GM23248 (cell line): ENCODE data around the gene PLEKHA3. TPM values are rescaled to one million over a fixed set of nuclear protein-coding genes. Genes with fewer than 3 reads are reported as not detected.
A peak's percentile ranks its signal among the peaks of the same experiment; 100 is the strongest.

Experiments used
- DNase-seq: peaks from one replicate; pipeline ENCODE4 v3.0.0-alpha.2; 2015
- H2AFZ ChIP-seq: fragments of 200-600 bp; sonication (generic); 2 replicates; pipeline ENCODE4 v1.6.1; 2016; ENCODE audit warnings: antibody characterized with exemption
- H3F3A ChIP-seq: fragments of 200-600 bp; sonication (generic); 2 replicates; pipeline ENCODE4 v1.6.1; 2016; ENCODE audit warnings: mild to moderate bottlenecking, antibody characterized with exemption, mixed run types; ENCODE audit not compliant: insufficient read depth
- H3K27ac ChIP-seq: fragments of 200-600 bp; sonication (generic); 2 replicates; pipeline ENCODE4 v1.5.1; 2016; ENCODE audit warnings: mild to moderate bottlenecking
- H3K27me3 ChIP-seq: fragments of 200-600 bp; sonication (generic); replicated peaks from 2 replicates; pipeline ENCODE4 v1.6.1; 2016; ENCODE audit warnings: mild to moderate bottlenecking; ENCODE audit not compliant: insufficient read depth
- H3K36me3 ChIP-seq: fragments of 200-600 bp; sonication (generic); 2 replicates; pipeline ENCODE4 v1.6.1; 2016; ENCODE audit warnings: low read depth, mild to moderate bottlenecking
- H3K4me1 ChIP-seq: fragments of 200-600 bp; sonication (generic); 2 replicates; pipeline ENCODE4 v1.6.1; 2016; ENCODE audit warnings: mild to moderate bottlenecking; ENCODE audit not compliant: insufficient read depth
- H3K4me2 ChIP-seq: fragments of 200-600 bp; sonication (generic); one replicate; pipeline ENCODE4 v1.6.1; 2016; ENCODE audit warnings: mild to moderate bottlenecking; ENCODE audit not compliant: unreplicated experiment
- H3K4me3 ChIP-seq: fragments of 200-600 bp; sonication (generic); 2 replicates; pipeline ENCODE4 v1.5.1; 2016; ENCODE audit warnings: mild to moderate bottlenecking
- H3K79me2 ChIP-seq: fragments of 200-600 bp; sonication (generic); 2 replicates; pipeline ENCODE4 v1.6.1; 2016; ENCODE audit warnings: mild to moderate bottlenecking; ENCODE audit not compliant: insufficient read depth
- H3K9ac ChIP-seq: fragments of 200-600 bp; sonication (generic); 2 replicates; pipeline ENCODE4 v1.6.1; 2016; ENCODE audit warnings: mild to moderate bottlenecking
- H3K9me2 ChIP-seq: fragments of 200-600 bp; sonication (generic); 2 replicates; pipeline ENCODE4 v1.6.1; 2016; ENCODE audit warnings: mixed run types, mild to moderate bottlenecking, moderate library complexity; ENCODE audit not compliant: insufficient read depth
- H3K9me3 ChIP-seq: fragments of 200-600 bp; sonication (generic); one replicate; pipeline ENCODE4 v1.6.1; 2017; ENCODE audit warnings: low read depth
- H4K20me1 ChIP-seq: fragments of 200-600 bp; sonication (generic); 2 replicates; pipeline ENCODE4 v1.6.0; 2016; ENCODE audit not compliant: insufficient read depth
- EZH2 ChIP-seq: fragments of 200-600 bp; sonication (generic); IDR thresholded peaks from 2 replicates; pipeline ENCODE4 v1.6.1; 2018; ENCODE audit warnings: antibody characterized with exemption, mild to moderate bottlenecking; ENCODE audit not compliant: insufficient read depth, poor library complexity, severe bottlenecking
- EZH2phosphoT487 ChIP-seq: fragments of 200-600 bp; sonication (generic); IDR thresholded peaks from 2 replicates; pipeline ENCODE4 v1.6.1; 2018; ENCODE audit warnings: antibody characterized with exemption, moderate library complexity, mild to moderate bottlenecking, low read depth; ENCODE audit not compliant: insufficient read depth
- WGBS, 2 experiments: methylation state at CpG; one replicate each; pipeline ENCODE4 v1.1.6; 2015 to 2017; ENCODE audit warnings: low lambda C conversion rate in 2 of 2, low coverage in 1 of 2; ENCODE audit errors: missing lambda C conversion rate in 2 of 2; 5-methylcytosine and 5-hydroxymethylcytosine counted together
- in situ Hi-C: fragments of 300-500 bp; cut with MboI; formaldehyde crosslinking; loops from 2 replicates; pipeline ENCODE4 v1.15.0; 2020
- polyA plus RNA-seq: library from polyadenylated mRNA; unstranded; fragments of >200 nt; fragmentation: Nextera tagmentation; extraction: Ambion mirVana; gene quantifications from 2 replicates; pipeline ENCODE4 v1.2.1, GENCODE V29; 2016
- total RNA-seq: library from RNA; depleted of rRNA; stranded (reverse); fragments of >200 nt; shearing (Covaris generic); gene quantifications from 2 replicates; pipeline ENCODE4 v1.2.3, GENCODE V29; 2014

PLEKHA3 gene
- total and polyA plus RNA-seq, 2 experiments from 2014 or later = 9.4 to 17.9 TPM

DNA sequence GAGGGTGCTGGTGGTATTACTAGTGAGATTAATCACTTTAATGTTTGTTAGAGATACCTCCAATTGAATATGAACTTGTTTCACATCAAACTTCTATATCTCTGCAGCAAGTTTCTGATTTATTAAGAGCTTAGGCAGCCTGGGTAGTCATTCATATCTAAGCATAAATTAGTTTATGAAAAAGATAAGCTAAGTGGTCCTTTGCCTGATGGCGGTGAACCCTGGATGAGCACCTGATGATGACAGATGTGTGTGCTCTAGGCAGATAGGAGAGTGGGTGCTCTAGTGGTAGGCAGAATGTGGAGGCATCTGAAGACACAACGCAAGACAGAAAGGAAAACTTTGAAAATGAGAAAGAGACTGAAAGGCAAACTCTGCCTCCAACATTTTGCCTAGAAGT is 6.9 kb upstream of the PLEKHA3 start:
- no peak overlapping the region for H3K4me2 ChIP-seq
- H3K4me1 ChIP-seq = peaks cover 11% of the 10 kb centered on the region
- H4K20me1 ChIP-seq = no peaks in the 10 kb centered on the region
- peaks cover 21% of the 10 kb centered on the region for H3K79me2 ChIP-seq
- no peak overlapping the region for H3K27ac ChIP-seq
- in situ Hi-C loops = no loop called here
- no peaks in the 10 kb centered on the region for H3K27me3 ChIP-seq
- 96 to 99% methylated on average over 2 of the region's 2 CpGs for WGBS, 2 experiments
- no peak overlapping the region for H3K9ac ChIP-seq
- no peak for DNase-seq
- H3F3A ChIP-seq = no peaks in the 10 kb centered on the region
- H3K9me2 ChIP-seq = no peaks in the 10 kb centered on the region
- H3K36me3 ChIP-seq = no peaks in the 10 kb centered on the region
- no peak overlapping the region for H2AFZ ChIP-seq
- TF ChIP-seq EZH2phosphoT487 (no peak), EZH2 (no peak)
- no peaks in the 10 kb centered on the region for H3K9me3 ChIP-seq
- H3K4me3 ChIP-seq = no peak overlapping the region

DNA sequence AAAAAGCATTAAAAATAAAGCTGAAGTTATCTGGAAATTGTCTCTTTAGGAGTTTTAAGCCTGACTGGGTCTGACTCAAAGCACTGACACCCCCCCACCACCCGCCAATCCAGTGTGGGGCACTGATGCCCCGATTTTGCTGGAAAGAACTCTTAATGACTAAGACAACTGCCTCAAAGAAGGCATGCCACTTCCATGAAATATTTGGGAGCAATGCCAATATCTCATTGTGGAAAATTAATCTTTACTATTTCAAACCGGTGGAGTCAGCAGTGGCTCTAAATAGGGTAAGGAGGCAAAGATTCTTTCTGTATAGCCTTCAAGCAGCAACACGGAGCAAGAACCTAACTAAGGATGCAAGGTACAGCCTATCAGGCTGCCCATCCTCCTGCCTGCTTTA is 6.3 kb upstream of the PLEKHA3 start:
- in situ Hi-C loops = no loop called here
- WGBS, 2 experiments = 52% methylated on average over 4 of the region's 4 CpGs

DNA sequence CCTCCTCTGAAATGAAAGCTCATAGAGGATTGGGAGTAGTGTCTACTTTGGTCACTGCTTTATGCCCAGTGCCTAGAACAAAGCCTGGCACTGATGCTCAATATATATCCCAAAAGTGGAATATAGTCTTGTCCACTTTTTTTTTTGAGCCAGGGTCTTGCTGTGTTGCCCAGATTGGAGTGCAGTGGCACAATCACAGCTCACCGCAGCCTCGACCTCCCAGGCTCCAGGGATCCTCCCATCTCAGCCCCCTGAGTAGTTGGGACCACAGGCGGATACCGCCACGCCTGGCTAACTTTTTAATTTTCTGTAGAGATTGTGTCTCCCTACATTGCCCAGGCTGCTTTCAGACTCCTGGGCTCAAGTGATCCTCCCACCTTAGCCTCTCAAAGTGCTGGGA is 5.7 kb upstream of the PLEKHA3 start:
- Histone ChIP-seq H3K4me1 (peaks cover 15% of the 10 kb centered on the region), H3K27ac (no peak overlapping the region), H3K79me2 (peaks cover 21% of the 10 kb centered on the region), H3K9me3 (no peaks in the 10 kb centered on the region), H3F3A (peaks cover 9% of the 10 kb centered on the region), H3K27me3 (no peaks in the 10 kb centered on the region), H3K4me2 (no peak overlapping the region), H3K9ac (no peak overlapping the region), H3K9me2 (no peaks in the 10 kb centered on the region), H3K36me3 (no peaks in the 10 kb centered on the region), H3K4me3 (no peak overlapping the region), H4K20me1 (no peaks in the 10 kb centered on the region), H2AFZ (no peak overlapping the region)
- TF ChIP-seq EZH2 (no peak), EZH2phosphoT487 (no peak)
- 94 to 99% methylated on average over 5 of the region's 5 CpGs for WGBS, 2 experiments
- no peak for DNase-seq
- in situ Hi-C loops = no loop called here

More for the DNA sequence above, 6.3 kb upstream of the PLEKHA3 start:
- peak; percentile 48 for DNase-seq
- H3F3A ChIP-seq = peaks cover 4% of the 10 kb centered on the region
- no peak overlapping the region for H3K9ac ChIP-seq
- H3K4me2 ChIP-seq = no peak overlapping the region
- no peaks in the 10 kb centered on the region for H3K9me3 ChIP-seq
- H2AFZ ChIP-seq = no peak overlapping the region
- H3K4me3 ChIP-seq = no peak overlapping the region
- TF ChIP-seq EZH2 = no peak
- no peak for TF ChIP-seq EZH2phosphoT487
- no peaks in the 10 kb centered on the region for H4K20me1 ChIP-seq
- H3K9me2 ChIP-seq = no peaks in the 10 kb centered on the region
- H3K79me2 ChIP-seq = peaks cover 21% of the 10 kb centered on the region
- H3K27ac ChIP-seq = no peak overlapping the region
- no peaks in the 10 kb centered on the region for H3K27me3 ChIP-seq
- no peaks in the 10 kb centered on the region for H3K36me3 ChIP-seq
- H3K4me1 ChIP-seq = peaks cover 11% of the 10 kb centered on the region

DNA sequence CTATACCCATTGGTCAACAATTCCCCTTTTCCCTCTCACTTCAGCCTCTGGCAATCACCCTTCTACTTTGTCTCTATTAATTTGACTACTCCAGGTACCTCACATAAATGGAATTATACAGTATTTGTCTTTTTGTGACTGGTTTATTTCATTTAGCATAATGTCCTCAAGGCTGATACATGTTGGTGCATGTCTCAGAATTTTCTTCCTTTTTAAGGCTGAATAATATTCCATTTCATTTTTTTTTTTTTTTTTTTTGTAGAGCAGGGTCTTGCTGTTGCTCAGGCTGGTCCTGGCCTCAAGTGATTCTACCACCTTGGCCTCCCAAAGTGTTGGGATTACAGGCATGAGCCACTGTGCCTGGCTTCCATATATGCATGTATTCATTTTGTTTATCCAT is 3.8 kb upstream of the PLEKHA3 start:
- DNase-seq = no peak
- H4K20me1 ChIP-seq = no peaks in the 10 kb centered on the region
- TF ChIP-seq EZH2phosphoT487 (no peak), EZH2 (no peak)
- no peaks in the 10 kb centered on the region for H3K9me2 ChIP-seq
- in situ Hi-C loops = no loop called here
- H3K4me1 ChIP-seq = peaks cover 21% of the 10 kb centered on the region
- no peak overlapping the region for H3K4me3 ChIP-seq
- no peaks in the 10 kb centered on the region for H3K9me3 ChIP-seq
- H3K9ac ChIP-seq = no peak overlapping the region
- H3F3A ChIP-seq = peaks cover 12% of the 10 kb centered on the region
- H3K36me3 ChIP-seq = no peaks in the 10 kb centered on the region
- no peaks in the 10 kb centered on the region for H3K27me3 ChIP-seq
- H2AFZ ChIP-seq = no peak overlapping the region
- H3K4me2 ChIP-seq = peak overlapping the region; percentile 100
- no peak overlapping the region for H3K27ac ChIP-seq
- H3K79me2 ChIP-seq = peaks cover 31% of the 10 kb centered on the region
